ENCODE data around the gene ANKRD49. TPM values are rescaled to one million over a fixed set of nuclear protein-coding genes. Genes with fewer than 3 reads are reported as not detected.
"Not testable (repeated sequence)": the region's sequence is repeated elsewhere in the genome, so short reads cannot be mapped to it uniquely, and the experiment has no call there.

Gene ANKRD49
- total RNA-seq, 1 donor from 2014 or later = 4.4 TPM

DNA sequence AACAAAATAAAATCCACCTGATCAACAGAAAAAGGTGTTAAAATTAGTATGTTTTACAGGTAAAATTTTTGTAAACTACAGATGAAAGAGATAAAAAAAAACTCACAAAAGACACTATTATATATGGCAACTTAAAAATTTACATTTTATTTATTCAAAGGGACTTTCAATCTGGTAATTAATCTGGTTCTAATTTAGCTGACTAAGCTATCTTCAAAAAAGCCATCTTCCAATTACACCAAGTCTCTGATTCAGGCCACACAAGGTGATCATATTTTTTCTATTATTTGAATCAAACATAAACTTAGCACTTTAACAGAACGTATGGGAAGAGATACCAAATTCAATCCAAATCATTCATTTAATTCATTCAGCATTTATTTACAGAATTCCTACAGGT lies 7.7 kb upstream of the ANKRD49 start:
- DNase-seq = no peak
- no peaks in the 10 kb centered on the region for H3K9me3 ChIP-seq (replicated peaks)
- no peaks in the 10 kb centered on the region for H3K27me3 ChIP-seq (ENCODE audit: low read depth)
- H3K36me3 ChIP-seq = peaks cover 85% of the 10 kb centered on the region
- H3K27ac ChIP-seq (replicated peaks) = no peak overlapping the region
- TF ChIP-seq, protein P1, sequence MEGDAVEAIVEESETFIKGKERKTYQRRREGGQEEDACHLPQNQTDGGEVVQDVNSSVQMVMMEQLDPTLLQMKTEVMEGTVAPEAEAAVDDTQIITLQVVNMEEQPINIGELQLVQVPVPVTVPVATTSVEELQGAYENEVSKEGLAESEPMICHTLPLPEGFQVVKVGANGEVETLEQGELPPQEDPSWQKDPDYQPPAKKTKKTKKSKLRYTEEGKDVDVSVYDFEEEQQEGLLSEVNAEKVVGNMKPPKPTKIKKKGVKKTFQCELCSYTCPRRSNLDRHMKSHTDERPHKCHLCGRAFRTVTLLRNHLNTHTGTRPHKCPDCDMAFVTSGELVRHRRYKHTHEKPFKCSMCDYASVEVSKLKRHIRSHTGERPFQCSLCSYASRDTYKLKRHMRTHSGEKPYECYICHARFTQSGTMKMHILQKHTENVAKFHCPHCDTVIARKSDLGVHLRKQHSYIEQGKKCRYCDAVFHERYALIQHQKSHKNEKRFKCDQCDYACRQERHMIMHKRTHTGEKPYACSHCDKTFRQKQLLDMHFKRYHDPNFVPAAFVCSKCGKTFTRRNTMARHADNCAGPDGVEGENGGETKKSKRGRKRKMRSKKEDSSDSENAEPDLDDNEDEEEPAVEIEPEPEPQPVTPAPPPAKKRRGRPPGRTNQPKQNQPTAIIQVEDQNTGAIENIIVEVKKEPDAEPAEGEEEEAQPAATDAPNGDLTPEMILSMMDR (IDR thresholded peaks at IDR 0.05; ENCODE audit: borderline replicate concordance) = no peak
- no peaks in the 10 kb centered on the region for H3K4me1 ChIP-seq
- intact Hi-C loops (cut with micrococcal nuclease) = no loop called here
- H3K4me3 ChIP-seq = no peak overlapping the region

DNA sequence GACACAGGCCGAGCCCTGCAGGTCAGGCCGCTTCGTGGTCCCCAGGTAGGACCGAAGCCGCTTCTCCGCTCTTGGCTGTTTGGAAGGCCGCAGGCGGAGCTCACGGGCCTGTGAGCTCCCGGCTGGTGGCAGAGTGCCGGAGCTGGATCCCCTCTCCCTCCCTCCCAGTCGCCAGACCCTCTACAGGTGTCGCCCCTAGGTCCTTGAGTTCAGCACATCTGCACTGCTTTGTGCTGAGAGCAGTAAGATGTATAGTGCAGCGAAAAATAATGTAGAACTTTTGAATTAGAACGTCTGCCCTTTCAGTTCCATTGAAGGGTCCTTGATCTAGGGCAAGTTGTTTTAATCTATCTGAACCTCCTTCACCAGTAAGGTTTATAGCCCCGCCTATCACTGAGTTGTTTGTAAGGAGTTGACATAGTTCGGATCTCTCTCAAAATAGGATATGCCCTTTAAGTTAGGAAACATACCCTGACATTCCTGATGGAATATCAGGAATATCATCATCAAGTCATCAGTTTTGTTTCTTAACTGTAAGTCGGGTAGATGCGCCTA lies 419 bp downstream of the ANKRD49 start:
- no peaks in the 10 kb centered on the region for H3K9me3 ChIP-seq (replicated peaks)
- peaks cover 38% of the 10 kb centered on the region for H3K4me1 ChIP-seq
- no peak for DNase-seq
- H3K36me3 ChIP-seq = peaks cover 30% of the 10 kb centered on the region
- peak overlapping the region; percentile 89 for H3K4me3 ChIP-seq
- TF ChIP-seq, protein P1 (IDR thresholded peaks at IDR 0.05; ENCODE audit: borderline replicate concordance) = no peak
- intact Hi-C loops (cut with micrococcal nuclease) = no loop called here
- H3K27ac ChIP-seq (replicated peaks) = peak overlapping the region; percentile 79
- no peaks in the 10 kb centered on the region for H3K27me3 ChIP-seq (ENCODE audit: low read depth)

DNA sequence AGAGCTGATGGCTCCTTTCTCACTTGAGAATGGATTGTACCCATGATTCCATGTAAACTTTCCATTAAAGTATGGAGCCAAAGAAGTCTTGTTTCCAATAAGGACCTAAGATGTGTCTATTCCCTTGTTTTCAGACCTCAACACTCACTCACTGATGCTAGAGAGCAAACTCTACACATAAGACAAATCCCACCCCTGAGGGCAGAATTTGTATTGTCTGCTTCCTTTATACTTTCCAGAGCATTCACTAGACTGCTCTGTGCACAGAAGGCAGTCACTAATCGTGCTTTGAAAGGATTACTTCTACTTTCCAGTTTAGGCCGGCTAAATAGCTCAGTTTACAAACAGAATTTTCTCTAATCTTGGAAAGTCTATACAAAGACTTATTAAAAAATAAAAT lies 6.4 kb downstream of the ANKRD49 start:
- Histone ChIP-seq H3K27ac (replicated peaks) (no peak overlapping the region), H3K36me3 (peaks cover 47% of the 10 kb centered on the region), H3K4me3 (no peak overlapping the region), H3K9me3 (replicated peaks) (no peaks in the 10 kb centered on the region), H3K4me1 (peaks cover 6% of the 10 kb centered on the region), H3K27me3 (ENCODE audit: low read depth) (no peaks in the 10 kb centered on the region)
- DNase-seq = no peak
- TF ChIP-seq, protein P1 (IDR thresholded peaks at IDR 0.05; ENCODE audit: borderline replicate concordance) = no peak
- intact Hi-C loops (cut with micrococcal nuclease) = loop anchor here (10.0 kb wide), 1 partner anchor 605 kb away; no protein-coding TSS in a partner anchor

DNA sequence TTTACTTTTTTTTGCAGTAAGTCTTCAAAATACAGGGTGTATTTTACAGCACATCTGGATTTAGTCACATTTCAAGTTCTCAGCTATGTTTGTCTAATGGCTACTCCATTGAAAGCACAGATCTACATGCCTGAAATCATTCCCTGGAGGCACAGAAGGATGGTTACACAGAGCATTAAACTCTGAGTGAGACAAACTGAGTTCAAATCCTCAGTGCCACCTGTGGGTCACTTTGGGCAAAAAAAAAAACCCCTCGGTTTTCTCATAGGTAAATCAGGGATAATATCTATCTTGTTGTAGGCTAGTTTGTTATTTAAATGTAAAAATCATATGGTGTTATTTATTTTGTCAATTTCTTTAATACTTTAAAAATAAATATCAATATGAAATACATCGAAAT lies 7.7 kb downstream of the ANKRD49 start:
- Histone ChIP-seq H3K9me3 (replicated peaks) (no peaks in the 10 kb centered on the region), H3K36me3 (peaks cover 47% of the 10 kb centered on the region), H3K27me3 (ENCODE audit: low read depth) (no peaks in the 10 kb centered on the region), H3K4me1 (no peaks in the 10 kb centered on the region), H3K4me3 (no peak overlapping the region), H3K27ac (replicated peaks) (no peak overlapping the region)
- intact Hi-C loops (cut with micrococcal nuclease) = loop anchor here (10.0 kb wide), 1 partner anchor 607 kb away; no protein-coding TSS in a partner anchor
- TF ChIP-seq, protein P1 (IDR thresholded peaks at IDR 0.05; ENCODE audit: borderline replicate concordance) = no peak
- DNase-seq = no peak

DNA sequence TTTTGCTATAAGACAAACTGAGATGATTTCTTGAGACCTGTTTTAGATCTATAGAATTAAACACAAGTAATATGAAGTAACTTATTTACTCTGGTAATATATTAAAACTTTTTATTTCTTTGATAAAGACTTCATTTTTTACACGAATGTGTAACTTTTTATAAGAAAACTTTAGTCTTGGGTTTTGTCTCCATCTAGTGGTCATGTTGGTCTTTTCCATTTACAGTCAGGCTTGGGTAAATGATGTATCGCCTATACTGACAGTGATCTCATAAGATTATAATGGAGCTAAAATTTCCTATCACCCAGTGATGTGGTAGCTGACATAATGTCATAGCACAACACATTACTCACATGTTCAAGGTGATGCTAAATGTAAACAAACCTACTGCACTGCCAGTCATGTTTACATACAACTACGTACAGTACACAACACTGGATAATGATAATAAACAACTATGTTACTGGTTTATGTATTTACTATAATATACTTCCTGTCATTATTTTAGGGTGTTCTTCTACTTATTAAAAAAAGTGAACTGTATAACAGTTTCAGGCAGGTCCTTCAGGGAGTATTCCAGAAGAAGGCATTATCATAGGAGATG lies 11.0 kb downstream of the ANKRD49 start:
- intact Hi-C loops (cut with micrococcal nuclease) = loop anchor here (10.0 kb wide), 1 partner anchor 610 kb away; no protein-coding TSS in a partner anchor
- Histone ChIP-seq H3K4me1 (no peaks in the 10 kb centered on the region), H3K36me3 (peaks cover 18% of the 10 kb centered on the region), H3K9me3 (replicated peaks) (no peaks in the 10 kb centered on the region), H3K4me3 (no peak overlapping the region), H3K27me3 (ENCODE audit: low read depth) (no peaks in the 10 kb centered on the region), H3K27ac (replicated peaks) (no peak overlapping the region)
- DNase-seq = no peak
- TF ChIP-seq, protein P1 (IDR thresholded peaks at IDR 0.05; ENCODE audit: borderline replicate concordance) = peak; percentile 79

DNA sequence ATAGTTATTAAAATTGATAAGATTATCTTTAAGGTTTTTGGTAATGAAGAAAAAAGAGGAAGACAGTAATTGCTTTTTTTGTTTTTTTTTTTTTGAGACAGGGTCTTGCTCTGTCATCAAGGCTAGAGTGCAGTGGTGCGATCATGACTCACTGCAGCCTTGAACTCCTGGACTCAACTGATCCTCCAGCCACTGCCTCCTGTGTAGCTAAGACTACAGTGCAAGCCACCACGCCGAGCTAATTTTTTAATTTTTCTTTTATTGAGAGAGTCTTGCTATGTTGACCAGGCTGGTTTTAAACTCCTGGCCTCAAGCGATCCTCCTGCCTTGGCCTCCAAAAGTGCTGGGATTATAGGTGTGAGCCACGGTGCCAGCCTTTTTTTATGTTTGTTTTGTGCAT lies 12.7 kb downstream of the ANKRD49 start:
- intact Hi-C loops (cut with micrococcal nuclease) = loop anchor here (10.0 kb wide), 1 partner anchor 612 kb away; no protein-coding TSS in a partner anchor
- not testable (repeated sequence) for H3K27ac ChIP-seq (replicated peaks); DNase-seq; H3K4me3 ChIP-seq; H3K9me3 ChIP-seq (replicated peaks); H3K27me3 ChIP-seq (ENCODE audit: low read depth); H3K4me1 ChIP-seq; H3K36me3 ChIP-seq

All from left ventricle myocardium inferior (tissue), 1 donor.